Heart right ventricle (tissue), 16 donors: Measurements from ENCODE around the gene SESN1. TPM values are rescaled to one million over a fixed set of nuclear protein-coding genes. Genes with fewer than 3 reads are reported as not detected.
A peak's percentile ranks its signal among the peaks of the same experiment; 100 is the strongest.

Experiments
- ATAC-seq, 8 donors: fragments of 200-7000 bp; cut with Tn5 transposase; one replicate each; pipeline ENCODE4 v1.9.1; 2020; ENCODE audit warnings: mild to moderate bottlenecking in 8 of 8, moderate library complexity in 8 of 8, moderate number of reproducible peaks in 1 of 8
- DNase-seq, 2 donors: peaks; one replicate each; pipeline ENCODE4 v3.0.0-alpha.2; 2020
- H3K27ac ChIP-seq, 10 donors: fragments of 200-600 bp; sonication (generic) in 2 of 10; one replicate each; pipeline versions ENCODE4 v1.5.0 to v1.8.0; 2020 to 2022; ENCODE audit warnings: mild to moderate bottlenecking in 3 of 10
- H3K27me3 ChIP-seq, 7 donors: fragments of 200-600 bp; one replicate each; pipeline ENCODE4 v1.8.0; 2021 to 2022; ENCODE audit warnings: mild to moderate bottlenecking in 2 of 7
- H3K36me3 ChIP-seq, 9 donors: fragments of 200-600 bp; sonication (generic) in 1 of 9; one replicate each; pipeline versions ENCODE4 v1.5.0 to v1.8.0; 2020 to 2022; ENCODE audit warnings: mild to moderate bottlenecking in 2 of 9
- H3K4me1 ChIP-seq, 9 donors: fragments of 200-600 bp; sonication (generic) in 1 of 9; one replicate each; pipeline versions ENCODE4 v1.5.0 to v1.8.0; 2020 to 2022; ENCODE audit warnings: mild to moderate bottlenecking in 4 of 9
- H3K4me3 ChIP-seq, 10 donors: fragments of 200-600 bp; sonication (generic) in 2 of 10; one replicate each; pipeline versions ENCODE4 v1.5.0 to v1.8.0; 2020 to 2022; ENCODE audit warnings: mild to moderate bottlenecking in 7 of 10, moderate library complexity in 2 of 10
- H3K9me3 ChIP-seq, 11 donors: fragments of 200-600 bp in 10 of 11; sonication (generic) in 2 of 11; one replicate each; pipeline versions ENCODE4 v1.5.0 to v1.8.0; 2013 to 2022; ENCODE audit warnings: mild to moderate bottlenecking in 2 of 11, control low read depth in 1 of 11, moderate library complexity in 1 of 11
- CTCF ChIP-seq, 9 donors: fragments of 200-600 bp; sonication (generic) in 2 of 9; IDR thresholded peaks; one replicate each; pipeline versions ENCODE4 v1.5.0 to v1.8.0; 2021 to 2022; ENCODE audit warnings: antibody characterized with exemption in 9 of 9, mild to moderate bottlenecking in 5 of 9, moderate library complexity in 1 of 9
- WGBS, 2 donors: extraction: QIAGEN DNeasy Blood & Tissue Kit; methylation state at CpG; one replicate each; pipeline ENCODE4 v1.1.7; 2013; ENCODE audit warnings: inconsistent platforms in 1 of 2; 5-methylcytosine and 5-hydroxymethylcytosine counted together
- intact Hi-C, 10 donors: fragments of 100-400 bp; cut with DNase I; formaldehyde crosslinking; loops; one replicate each; pipeline versions ENCODE4 v1.11.1 to v1.14.2; 2022
- polyA plus RNA-seq, 2 donors: library from polyadenylated mRNA; stranded (reverse); fragments of 200-250 nt; gene quantifications; one replicate each; pipeline ENCODE4 v1.2.3, GENCODE V29; 2013
- total RNA-seq, 10 donors: library from RNA; stranded (reverse); fragmentation: NEBNext Ultra II Directional in 3 of 10; extraction: Animal tissue kit (Norgen Biotek cat#: 25700) in 3 of 10; gene quantifications; one replicate each; pipeline versions ENCODE4 v1.2.1 to v1.2.4, GENCODE V29; 2021 to 2023
- donor health status: Arrhythmogenic right ventricular cardiomyopathy.
- donor health status: ischemic (EF 13 %, LVEDD 7.1; RV severe dilation, severe dysfunction).
- donor health status: healthy with polysubstance abuse.
- donor health status: DM: no; HTN: yes; CAD: no.
- donor health status: DM: no; HTN: no; CAD: no.
- donor health status: ischemic (EF 25% LVEDD 6.9; RV normal size, moderate dysfunction).
- donor health status: ischemic (EF 25% LVEDD 5.7; RV mildly dilated, moderate dysfunction).
- donor health status: healthy.
- donor health status: DM: yes; HTN: yes; CAD: no.
- donor health status: Ischemic cardiomyopathy.
- donor health status: ischemic (EF 35%, LVEDD 5.7; RV mildly dilated, moderate dysfunction).
- donor health status: nonischemic (EF 11% LVEDD 7.7; RV severe dilation, severe dysfunction).
- donor health status: DM: yes; HTN: yes; CAD: no.
- donor health status: PGD.
- donor health status: ischemic (EF 29% LVEDD 5.4; RV normal size, mild dysfunction).
- donor health status: nonischemic (EF 23%, LVEDD 6.1; RV moderate dilation, normal function).

SESN1 gene
- total and polyA plus RNA-seq, 12 donors: 16.2 to 62.8 (median 37.7) TPM

- Histone ChIP-seq H3K9me3 (no peaks in the 10 kb centered on the region), H3K4me1 (peaks cover 7 to 63% (median 52%) of the 10 kb centered on the region in 9 donors), H3K4me3 (peak overlapping the region in 1 of 10 donors; percentile 12), H3K27me3 (no peaks in the 10 kb centered on the region), H3K36me3 (no peaks in the 10 kb centered on the region), H3K27ac (peak overlapping the region in 8 of 10 donors; percentile 2 to 67 (median 44))
- DNase-seq (no peak), ATAC-seq (peak; percentile 57 to 85 (median 82))
- TF ChIP-seq CTCF (IDR thresholded peaks at IDR 0.05): peak in 6 of 9 donors; percentile 29 to 55 (median 40)
- WGBS, 2 donors: 39 to 55% methylated on average over 4 of the region's 4 CpGs
- intact Hi-C loops: loop anchor here in 5 of 10 donors (2.0 to 10.0 kb wide), 6 partner anchors 45 to 157 kb away; no protein-coding TSS in a partner anchor
These were observed 35.0 kb downstream of the SESN1 start for GRCh38 chr6:109059571-109060021.

- ATAC-seq: peak in 1 of 8 donors; percentile 35
- intact Hi-C loops: loop anchor here in 3 of 10 donors (2.0 to 5.0 kb wide), 4 partner anchors 47 to 157 kb away; no protein-coding TSS in a partner anchor
- Histone ChIP-seq H3K27ac (peak overlapping the region in 8 of 10 donors; percentile 2 to 67 (median 44)), H3K36me3 (no peaks in the 10 kb centered on the region), H3K4me1 (peaks cover 7 to 66% (median 52%) of the 10 kb centered on the region in 9 donors), H3K9me3 (no peaks in the 10 kb centered on the region), H3K4me3 (peak overlapping the region in 1 of 10 donors; percentile 12), H3K27me3 (no peaks in the 10 kb centered on the region)
- 58 to 62% methylated on average over 3 of the region's 3 CpGs for WGBS, 2 donors
- TF ChIP-seq CTCF (IDR thresholded peaks at IDR 0.05): no peak
- DNase-seq: no peak
These were observed 35.5 kb downstream of the SESN1 start for GRCh38 chr6:109059153-109059552.

GRCh38 chr6:109058620-109059019 is 36.0 kb downstream of the SESN1 start:
- Histone ChIP-seq H3K27me3 (no peaks in the 10 kb centered on the region), H3K4me1 (peaks cover 7 to 70% (median 52%) of the 10 kb centered on the region in 9 donors), H3K27ac (peak overlapping the region in 5 of 10 donors; percentile 23 to 67 (median 52)), H3K9me3 (no peaks in the 10 kb centered on the region), H3K4me3 (no peak overlapping the region), H3K36me3 (no peaks in the 10 kb centered on the region)
- TF ChIP-seq CTCF (IDR thresholded peaks at IDR 0.05): no peak
- ATAC-seq (no peak), DNase-seq (no peak)
- intact Hi-C loops: loop anchor here in 3 of 10 donors (2.0 to 5.0 kb wide), 4 partner anchors 46 to 156 kb away; no protein-coding TSS in a partner anchor
- WGBS, 2 donors: 41 to 42% methylated on average over 2 of the region's 2 CpGs

- Histone ChIP-seq H3K27me3 (no peaks in the 10 kb centered on the region), H3K27ac (peak overlapping the region in 1 of 10 donors; percentile 10), H3K4me1 (peaks cover 7 to 79% (median 67%) of the 10 kb centered on the region in 9 donors), H3K36me3 (no peaks in the 10 kb centered on the region), H3K9me3 (no peaks in the 10 kb centered on the region), H3K4me3 (no peak overlapping the region)
- peak in 1 of 8 donors; percentile 31 for ATAC-seq
- TF ChIP-seq CTCF (IDR thresholded peaks at IDR 0.05): no peak
- intact Hi-C loops: loop anchor here in 2 of 10 donors (5.0 kb wide), 3 partner anchors 44 to 154 kb away; no protein-coding TSS in a partner anchor
- no peak for DNase-seq
These were observed 38.0 kb downstream of the SESN1 start for GRCh38 chr6:109056661-109057060.
